ENCODE data around the gene INPP4B.

The INPP4B gene

DNA sequence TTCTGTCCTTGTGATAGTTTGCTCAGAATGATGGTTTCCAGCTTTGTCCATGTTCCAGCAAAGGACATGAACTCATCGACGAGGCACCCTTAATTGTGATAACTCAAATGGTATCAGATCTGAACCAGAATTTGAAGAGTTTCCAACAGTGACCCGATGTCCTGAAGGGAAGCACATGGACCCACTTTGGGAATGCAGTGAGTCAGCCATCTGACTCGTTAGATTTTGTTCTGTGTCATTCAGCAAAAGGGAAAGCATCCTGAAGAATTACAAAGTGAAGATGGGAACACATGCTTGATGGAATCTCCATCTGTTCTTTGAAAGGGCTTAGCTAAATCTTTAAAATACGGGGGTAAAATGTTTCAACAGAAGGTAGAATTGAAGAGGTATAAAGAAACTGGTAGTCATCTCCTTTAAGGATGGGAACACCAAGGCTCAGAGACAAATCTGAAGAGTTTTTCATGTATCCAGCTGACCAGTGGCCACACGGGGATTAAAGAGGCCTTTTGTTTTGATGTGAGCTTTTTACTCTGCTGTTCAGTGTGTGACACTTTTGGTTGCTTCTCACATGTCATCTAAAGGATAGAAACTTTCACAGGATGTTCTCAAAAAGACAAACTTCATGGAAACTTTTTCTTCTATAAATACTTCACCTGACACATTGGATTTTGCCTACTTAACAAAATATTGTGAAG lies 393.8 kb downstream of the INPP4B start:
- no peak for FAIRE-seq

DNA sequence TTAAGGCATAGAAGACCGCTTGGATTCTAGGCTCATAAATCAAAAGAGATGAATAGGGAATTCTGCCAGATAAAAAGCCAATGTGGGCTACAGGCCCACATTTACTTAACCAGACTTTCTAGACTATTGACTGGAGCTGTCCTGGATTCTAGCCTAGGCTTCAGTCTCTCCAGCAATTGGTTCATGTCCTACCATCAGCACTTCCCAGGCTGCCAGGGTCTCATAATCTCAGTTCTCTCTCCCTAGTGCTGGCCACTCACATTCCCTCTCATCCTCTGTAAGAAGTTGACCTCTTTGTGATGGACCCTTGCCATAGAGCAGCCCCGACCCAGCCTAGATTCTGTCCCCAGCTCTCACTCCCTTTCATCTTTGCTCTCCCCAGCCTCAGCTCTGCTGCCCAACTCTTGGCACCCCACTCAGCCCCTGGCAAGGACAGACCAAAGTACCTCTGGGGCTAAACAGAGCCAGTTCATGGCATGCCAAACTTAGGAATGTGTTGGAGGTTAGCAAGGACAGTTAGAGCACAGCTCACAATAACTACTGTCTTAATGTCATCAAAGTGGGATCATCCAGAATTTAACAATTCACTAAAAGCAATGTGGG lies 396.2 kb downstream of the INPP4B start:
- FAIRE-seq, result no peak

DNA sequence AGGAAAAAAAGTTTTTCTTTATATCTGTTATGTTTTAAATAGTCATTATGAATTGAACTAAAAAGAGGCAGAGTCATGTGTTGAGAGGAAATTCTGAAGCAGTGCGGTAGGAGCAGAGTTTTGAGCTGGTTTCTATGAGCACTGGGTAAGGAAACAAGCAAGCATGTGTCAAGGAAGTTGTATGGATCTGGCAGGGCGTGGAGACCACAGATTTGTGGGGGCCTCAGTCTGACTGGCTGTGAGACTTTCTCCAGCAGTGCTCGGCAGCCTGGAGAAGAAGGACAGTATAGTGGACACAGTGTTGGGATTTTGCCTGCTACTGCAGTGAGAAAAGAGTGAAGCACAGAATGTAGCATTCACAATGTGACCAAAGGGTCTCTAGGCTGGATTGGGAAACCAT lies 399.1 kb downstream of the INPP4B start:
- no peak for FAIRE-seq

DNA sequence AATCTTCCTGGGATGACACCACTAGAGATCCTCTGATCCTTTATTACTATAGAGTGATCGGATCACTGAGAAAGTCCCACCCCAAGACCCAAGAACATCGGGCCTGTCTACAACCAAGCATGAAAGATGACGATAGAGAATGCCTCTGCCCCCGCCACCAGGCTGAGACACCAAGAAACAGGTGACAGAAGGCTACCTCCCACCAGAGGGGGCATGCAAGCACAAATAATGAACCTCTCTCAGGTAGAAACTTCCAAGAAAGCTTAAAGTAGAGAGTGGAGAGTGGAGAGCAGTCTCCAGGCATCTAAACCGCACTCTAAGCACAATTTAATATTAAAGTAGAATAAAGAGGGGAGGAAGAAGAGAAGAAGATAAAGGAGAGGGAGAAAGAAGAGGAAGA lies 402.6 kb downstream of the INPP4B start:
- no peak for FAIRE-seq

DNA sequence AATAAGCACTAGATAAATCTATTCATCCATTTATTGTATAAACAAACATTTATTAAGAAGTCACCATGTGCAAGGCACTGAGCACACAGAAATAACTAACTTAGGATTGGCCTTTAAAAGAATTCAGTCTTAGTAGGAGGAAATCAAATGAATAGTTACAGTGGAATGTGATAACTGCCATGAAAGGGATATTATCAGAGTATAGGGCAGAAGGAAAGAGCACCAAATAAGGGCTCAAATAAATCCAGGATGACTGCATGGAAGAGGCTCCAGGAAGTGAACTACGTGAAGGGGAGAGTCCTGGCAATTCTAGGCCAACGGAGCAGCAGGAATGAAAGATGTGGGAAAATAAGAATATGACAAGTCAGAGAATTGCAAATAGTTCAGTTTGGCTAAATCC lies 406.0 kb downstream of the INPP4B start:
- FAIRE-seq, result no peak

DNA sequence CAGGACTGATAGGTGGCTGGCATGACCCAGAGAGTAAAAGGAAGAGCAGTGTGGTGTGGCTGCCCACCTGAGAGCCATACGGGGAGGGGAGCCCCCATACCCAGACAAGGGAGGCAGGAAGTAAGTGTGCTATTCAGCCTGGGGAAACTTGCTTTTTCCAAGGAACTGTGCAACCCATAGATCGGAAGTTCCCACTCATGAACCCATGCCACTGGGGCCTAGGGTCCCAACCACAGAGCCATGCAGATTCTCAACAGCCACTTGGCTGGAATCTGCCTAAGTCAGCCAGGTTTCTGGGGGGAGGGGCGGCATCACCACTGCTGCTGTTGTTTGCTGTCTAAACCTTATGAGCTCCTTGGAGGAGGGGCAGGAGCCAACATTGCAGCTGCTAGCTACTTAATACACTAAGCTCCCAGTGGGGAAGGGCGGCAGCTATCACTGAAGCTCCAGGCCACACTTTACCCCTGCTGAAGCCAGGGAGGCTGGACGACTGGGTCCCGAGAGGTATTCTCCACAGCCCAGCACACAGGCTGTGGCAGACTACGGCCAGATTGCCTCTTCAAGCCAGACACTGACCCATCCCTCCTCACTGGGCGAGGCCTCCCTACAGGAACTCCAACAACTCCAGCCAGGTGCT lies 410.4 kb downstream of the INPP4B start:
- no peak for FAIRE-seq

DNA sequence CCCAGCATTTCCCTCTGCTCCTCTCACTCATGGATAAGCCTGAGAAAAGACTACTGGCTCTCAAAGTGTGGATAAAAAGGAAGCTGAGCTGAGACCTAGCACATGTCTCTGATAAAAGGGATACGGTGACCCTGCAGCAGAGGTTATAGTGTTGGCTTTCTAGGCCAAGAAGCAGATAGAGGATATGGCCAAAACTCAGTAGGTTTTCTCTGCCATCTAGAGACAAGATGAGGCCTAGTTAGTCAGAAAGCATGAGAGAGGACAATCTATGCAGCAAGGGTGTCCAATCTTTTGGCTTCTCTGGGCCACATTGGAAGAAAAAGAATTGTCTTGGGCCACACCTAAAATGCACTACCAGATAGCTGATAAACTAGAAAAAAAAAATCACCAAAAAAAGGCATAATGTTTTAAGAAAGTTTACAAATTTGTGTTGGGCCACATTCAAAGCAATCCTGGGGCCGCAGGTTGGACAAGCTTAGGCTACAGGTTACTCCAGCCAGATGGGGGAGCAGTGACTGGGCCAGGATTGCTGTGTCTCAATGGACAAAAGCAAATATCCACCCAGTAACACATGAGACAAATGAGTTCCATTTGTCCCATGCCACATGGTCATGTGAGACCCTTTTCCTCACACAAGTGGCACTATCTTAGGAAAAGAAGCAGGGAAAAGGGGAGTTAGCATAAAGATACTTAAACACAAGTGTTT lies 411.4 kb downstream of the INPP4B start:
- no peak for FAIRE-seq

DNA sequence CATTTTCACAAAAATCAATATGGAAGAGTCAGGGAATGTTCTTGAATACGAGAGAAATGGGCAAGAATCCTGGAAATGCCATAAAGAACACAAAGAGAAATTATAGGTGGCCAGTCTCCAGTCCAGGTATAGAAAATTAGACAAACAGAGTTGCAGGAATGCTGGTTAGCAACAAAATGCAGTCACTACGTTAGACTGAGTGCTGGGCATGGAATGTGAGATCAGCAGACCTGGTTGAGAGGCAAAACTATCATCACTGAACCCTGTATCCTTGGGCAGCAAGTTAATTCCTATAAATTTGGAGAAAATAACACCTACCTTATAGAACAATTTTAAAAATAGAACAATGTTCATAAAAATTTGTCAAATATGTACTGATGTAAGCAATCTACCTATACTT lies 417.4 kb downstream of the INPP4B start:
- FAIRE-seq, result no peak

DNA sequence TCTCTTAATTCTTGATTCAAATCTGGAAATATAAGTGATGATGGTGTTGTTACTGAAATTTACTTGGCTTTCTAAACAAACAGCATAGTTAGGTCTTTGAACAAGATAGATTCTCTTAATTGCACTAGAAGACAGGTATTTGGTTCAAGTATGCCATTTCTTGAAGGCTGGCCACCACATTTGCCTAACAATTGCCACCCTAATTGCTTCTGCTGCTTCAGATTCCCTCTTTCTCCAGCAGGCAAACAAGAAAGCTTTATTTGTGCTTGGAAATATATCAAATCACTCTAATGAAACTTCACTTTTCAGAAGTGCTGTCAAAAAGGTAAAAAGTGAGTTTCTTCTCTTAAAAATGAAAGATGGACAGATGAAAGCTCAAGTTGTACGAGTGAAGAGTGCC lies 418.6 kb downstream of the INPP4B start:
- FAIRE-seq, result no peak

DNA sequence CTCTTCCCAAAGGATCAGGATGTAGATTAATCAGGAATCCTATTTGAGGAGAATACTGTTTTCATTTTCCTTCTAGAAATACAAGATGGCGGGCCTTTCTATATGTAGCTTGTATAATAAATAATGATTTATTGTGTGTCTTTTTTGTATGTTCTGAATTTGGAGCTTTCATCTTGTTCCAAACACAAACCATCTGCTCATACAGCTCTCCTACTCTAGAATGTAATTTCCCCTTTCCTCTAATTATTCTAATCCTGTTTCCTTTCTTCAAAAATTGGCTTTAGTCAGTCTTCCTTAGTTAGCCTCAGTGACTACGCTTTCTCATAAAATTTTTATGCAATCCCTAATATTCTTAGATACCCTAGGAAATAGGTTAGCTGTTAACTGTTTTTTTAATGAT lies 422.2 kb downstream of the INPP4B start:
- FAIRE-seq, result no peak

DNA sequence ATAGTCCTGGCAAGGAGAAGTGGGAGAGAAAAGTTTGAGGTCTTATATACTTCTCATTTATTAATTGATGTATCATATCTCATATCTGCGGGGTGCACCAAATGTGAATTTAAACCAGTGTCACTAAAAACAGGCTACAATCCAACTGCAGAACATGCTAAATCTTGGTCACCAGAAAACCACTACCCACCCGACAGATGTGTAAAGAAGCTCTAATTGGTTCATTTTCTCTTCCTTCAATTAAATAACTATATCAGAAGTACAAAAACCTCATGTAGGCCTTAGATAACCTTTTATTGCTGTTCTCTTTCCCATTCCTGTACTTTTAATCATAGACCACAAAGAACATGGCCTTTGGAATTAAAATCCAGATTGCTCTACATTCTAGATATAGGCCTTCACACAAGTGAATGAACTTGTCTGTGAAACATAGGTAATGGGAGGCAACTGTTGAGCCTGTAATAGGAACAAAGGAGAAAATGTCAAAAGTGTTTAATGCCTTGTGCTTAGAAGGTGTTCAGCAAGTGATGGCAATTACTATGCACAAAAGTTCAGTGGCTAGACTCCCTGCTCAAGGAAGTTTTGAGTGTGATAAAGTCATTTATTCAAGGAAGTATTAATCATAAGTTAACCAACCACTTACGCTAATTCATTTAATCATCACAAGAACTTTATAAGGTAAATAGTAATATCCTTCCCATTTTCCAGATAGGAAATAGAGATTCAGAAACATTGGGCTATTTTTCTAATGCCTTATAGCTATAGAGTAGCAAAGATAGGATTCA lies 425.6 kb downstream of the INPP4B start:
- FAIRE-seq, result no peak

DNA sequence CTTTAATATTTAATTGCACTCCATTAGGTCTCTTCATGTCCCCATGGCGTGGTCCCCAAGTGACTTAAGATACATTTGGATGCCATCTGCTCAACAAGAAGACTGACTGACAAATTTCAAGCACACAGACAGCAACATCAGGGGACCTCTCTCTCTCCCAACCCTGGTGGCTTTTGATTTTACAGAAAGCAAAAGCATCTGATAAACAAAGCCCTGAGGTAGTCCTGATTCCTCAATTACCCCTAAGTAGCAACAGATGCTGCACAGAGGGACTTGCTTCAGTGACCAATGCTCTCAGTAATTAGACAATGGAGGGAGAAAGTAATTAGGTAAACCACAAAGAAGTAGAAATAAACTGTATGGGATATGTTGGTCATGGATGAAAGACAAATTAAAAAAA lies 426.4 kb downstream of the INPP4B start:
- no peak for FAIRE-seq

DNA sequence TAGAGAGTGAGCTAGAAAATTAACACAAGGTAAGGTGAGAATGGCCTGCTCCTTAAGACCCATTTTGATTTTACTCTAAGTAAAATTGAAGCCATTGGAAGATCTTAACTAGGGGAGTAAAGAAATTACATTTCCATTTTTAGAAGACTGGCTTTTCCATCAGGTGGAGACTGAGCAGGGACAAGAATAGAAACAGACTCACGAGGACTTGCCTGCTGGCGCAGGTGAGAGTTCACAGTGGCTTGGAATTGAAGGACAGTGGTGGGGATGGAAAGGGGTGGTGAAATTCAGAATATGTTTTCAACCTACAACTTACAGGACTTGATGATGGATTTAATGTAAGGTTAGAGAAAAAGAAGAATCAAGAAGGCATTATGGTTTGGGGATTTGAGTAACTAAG lies 427.4 kb downstream of the INPP4B start:
- no peak for FAIRE-seq

DNA sequence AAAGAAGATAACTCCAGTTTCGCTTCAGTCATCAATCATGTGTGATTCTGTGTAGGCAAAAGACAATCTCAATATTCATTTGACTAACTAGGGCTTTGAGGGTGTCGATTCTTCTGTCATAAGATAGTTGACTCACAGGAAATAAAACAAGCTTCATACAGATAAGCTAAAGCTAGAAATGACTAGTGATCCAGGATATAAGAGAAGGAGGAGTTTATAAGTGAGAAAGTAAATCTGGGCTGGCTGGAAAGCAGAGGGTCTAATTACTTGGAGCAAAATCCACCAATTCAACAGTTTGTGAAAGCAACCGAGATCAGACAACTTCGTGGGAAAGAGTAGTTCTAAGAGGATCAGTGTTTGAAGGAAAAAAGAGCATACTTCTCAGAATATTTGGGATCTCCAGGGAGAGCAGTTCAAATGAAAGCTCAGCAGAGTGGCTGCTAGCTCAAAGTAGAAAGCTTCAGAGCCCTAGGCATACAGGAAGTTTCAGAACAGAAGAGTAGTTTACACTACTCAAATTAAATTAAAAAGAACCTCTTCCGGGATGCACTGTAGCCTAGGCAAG lies 429.3 kb downstream of the INPP4B start:
- FAIRE-seq, result no peak

DNA sequence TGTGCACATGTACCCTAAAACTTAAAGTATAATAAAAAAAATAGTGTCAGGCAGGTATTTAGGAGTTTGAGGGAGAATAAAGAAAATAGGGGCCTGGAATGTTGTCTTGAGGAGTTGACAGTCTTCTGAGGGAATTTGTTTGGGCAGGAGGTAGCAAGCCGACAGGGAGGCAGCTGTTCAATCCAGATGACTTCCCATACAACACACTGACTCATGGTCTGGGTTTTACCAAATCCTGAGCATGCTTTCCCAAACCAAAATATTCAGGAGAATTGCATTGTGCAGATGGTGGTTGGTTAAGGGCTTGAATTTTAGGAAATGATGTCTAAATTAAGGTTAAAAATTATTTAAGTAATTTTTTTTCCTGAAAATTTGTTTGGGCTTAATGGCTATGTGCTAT lies 430.0 kb downstream of the INPP4B start:
- no peak for FAIRE-seq

DNA sequence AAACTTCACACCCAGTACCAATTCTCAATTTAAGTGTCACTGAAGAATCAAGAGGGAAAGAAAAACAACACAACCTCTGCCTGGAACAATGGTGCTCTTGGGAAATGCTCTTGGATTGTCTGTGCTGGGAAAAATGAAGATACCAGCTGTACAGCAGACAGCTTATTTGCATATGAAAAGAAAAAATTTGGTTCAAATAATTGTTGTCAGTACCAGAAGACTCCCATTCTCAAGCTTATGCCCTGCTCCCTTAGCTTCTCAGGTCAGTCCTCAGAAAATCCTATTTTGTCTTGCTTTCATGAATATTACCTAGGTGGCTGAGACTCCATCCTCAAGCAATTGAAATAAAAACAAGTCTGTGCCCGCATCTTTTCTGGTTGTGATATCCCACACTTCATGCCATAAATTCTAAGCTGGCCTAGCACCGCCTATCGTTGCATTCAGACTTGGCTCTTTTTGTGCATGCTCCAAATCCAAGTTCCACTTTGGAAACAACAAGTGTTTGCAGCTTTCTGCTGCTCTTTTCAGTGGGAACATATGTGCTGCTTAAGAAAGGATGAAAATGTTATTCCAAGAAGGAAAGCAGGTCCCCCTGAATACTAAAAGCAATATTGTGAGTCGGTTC lies 431.6 kb downstream of the INPP4B start:
- FAIRE-seq, result no peak

DNA sequence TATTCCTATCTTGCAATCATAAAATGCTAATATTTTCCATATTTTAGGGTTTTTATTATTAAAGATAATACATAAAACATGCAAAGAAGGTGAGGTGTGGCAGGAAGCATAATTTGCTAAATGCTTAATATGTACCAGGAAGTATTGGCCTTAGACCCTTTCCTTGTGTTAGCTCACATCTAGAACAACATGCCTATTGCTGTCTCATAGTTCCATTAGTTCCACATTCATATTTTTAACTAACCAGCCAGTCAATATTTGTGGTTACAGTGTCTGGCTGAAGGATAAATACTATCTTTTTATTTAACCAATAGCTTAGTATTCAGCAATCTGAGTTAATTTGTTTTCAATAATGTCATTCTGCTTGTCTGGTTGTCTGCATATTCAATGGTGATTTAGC lies 432.6 kb downstream of the INPP4B start:
- FAIRE-seq, result no peak

DNA sequence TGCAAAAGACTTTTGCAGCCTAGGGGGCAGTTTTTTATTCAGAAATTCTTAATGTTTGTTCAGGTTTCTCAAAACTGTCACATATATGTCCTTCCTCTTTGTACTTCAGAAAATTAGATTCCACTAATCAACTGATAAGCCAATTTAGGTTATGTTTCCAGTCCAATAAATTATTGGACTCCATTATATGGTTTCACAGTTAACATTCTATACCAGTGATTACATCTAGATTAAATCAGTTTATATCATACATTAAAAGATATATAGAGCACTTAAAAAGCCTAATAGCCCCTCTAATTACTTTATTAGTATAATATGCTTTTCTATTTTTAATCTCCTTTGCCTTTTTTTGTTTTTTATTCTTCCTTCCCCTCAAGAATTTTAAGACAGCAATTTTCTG lies 434.1 kb downstream of the INPP4B start:
- FAIRE-seq, result no peak

DNA sequence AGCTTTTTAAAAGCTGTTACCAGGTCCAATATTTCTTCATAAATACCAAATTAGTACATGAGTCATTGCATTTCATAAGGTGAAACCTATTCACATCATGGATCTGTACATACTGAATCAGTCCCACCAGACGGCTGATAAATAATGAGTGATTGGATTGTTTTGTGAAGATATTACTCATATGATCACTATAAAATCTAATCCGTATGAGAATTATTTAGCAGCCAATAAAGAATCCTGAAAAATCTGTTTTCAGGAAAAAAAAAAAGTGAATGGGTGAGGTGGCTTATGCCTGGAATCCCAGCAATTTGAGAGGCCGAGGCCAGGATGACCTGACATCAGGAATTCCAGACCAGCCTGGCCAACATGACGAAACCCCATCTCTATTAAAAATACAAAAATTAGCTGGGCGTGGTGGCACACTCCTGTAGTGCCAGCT lies 438.1 kb downstream of the INPP4B start:
- FAIRE-seq, result no peak

DNA sequence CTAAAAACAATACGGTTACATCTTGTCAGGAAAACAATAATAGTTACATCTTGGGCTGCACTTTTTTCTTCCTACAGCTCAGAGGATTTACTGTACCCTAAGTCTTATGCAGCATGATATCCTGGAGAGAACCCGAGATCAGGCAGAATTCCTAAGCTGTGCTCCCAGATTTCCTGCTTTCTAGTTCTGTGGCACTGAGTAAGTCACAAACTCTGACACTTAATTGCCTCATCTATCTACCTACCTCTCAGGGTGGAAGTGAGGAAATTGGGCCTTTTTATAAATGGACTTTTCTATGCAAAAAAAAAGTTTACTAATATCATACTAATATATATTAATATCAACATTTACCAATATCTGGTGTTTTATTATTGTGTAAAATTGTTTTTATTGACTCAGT lies 438.5 kb downstream of the INPP4B start:
- no peak for FAIRE-seq

DNA sequence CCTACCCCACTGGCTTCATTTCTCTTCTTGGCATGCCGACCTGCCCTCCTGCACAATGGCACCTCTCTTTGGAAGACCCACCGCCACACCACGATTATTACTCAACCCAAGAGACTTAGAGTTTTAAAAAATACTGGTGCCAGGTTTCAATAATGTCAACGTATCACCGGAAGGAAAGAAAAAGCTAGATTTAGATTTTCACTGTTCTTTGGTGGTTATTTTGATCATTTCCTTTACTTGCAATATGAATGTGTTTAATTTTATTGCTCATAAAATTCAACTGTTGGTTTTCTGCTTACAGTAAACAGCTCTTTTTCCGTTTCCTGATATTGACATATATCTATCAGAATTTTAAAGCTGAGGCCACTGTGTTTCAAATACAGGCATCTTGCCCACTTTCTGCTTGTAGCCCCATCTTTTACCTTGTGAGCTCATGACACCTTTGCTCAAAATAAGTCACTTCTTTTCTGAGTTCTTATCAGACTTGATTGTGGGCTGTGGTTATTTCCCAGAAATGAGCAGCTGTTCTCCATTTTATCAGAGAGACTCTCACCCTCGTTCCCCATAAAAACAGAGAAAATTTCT lies 439.1 kb downstream of the INPP4B start:
- no peak for FAIRE-seq

DNA sequence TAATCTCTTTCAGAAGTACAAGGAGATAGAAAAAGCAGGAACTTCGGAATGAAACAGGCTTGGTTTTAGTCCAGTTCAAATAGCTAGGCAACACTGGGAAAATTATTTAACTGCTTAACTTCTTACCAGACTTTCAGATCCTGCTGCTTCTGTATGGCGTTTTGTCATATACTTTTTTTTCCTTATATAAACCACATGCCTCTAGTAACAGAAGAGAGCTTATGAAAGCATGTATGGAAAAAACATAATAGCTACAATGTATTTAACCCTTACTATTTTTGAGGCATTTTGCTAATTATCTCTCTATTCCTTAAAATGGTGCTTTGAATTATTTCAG lies 439.6 kb downstream of the INPP4B start:
- FAIRE-seq, result no peak

Measured in TTC549 (cell line).